IMR-90 (cell line): ENCODE results near the gene CCDC33. TPM values are rescaled to one million over a fixed set of nuclear protein-coding genes. Genes with fewer than 3 reads are reported as not detected.

Experiments used
- ATAC-seq: fragments of 200-7000 bp; cut with Tn5 transposase; 2 replicates; pipeline ENCODE4 v1.9.1; 2020; ENCODE audit warnings: low read depth, mild to moderate bottlenecking, moderate library complexity
- BruUV-seq: library from RNA; stranded (reverse); fragments of 400-500 nt; replicated peaks from 2 replicates; lab custom pipeline; 2021; lab: Mats Ljungman, UMichigan
- CTCF ChIA-PET: fragments of 300-600 bp; formaldehyde crosslinking; extraction: SDS; loops from one replicate; lab custom pipeline; 2021; ENCODE audit warnings: antibody characterized with exemption; lab: Yijun Ruan, JAX
- POLR2A ChIA-PET: fragments of 300-600 bp; sonication (Branson Sonifier 250); formaldehyde crosslinking; loops from one replicate; lab custom pipeline; 2022; ENCODE audit warnings: antibody characterized with exemption; ENCODE audit not compliant: unreplicated experiment; lab: Charles Lee
- DNase-seq: peaks from one replicate; pipeline ENCODE4 v3.0.0; 2013
- H2AFZ ChIP-seq: replicated peaks from 2 replicates; pipeline ENCODE3; 2013; ENCODE audit warnings: low read length, mild to moderate bottlenecking; ENCODE audit not compliant: poor library complexity
- H2AK5ac ChIP-seq: 2 replicates; pipeline ENCODE4 v1.6.1; 2013; ENCODE audit warnings: low read depth, low read length, inconsistent platforms
- H2AK9ac ChIP-seq: replicated peaks from 2 replicates; pipeline ENCODE3; 2013; ENCODE audit warnings: mild to moderate bottlenecking, low read depth, low read length, moderate library complexity; ENCODE audit not compliant: poor library complexity
- H2BK120ac ChIP-seq: 2 replicates; pipeline ENCODE4 v1.6.1; 2013; ENCODE audit warnings: low read depth, low read length, inconsistent platforms
- H2BK15ac ChIP-seq: 3 replicates; pipeline ENCODE4 v1.6.1; 2013; ENCODE audit warnings: low read depth, low read length, inconsistent platforms
- H2BK20ac ChIP-seq: 2 replicates; pipeline ENCODE4 v1.6.1; 2013; ENCODE audit warnings: low read depth, mild to moderate bottlenecking, inconsistent platforms, low read length, moderate library complexity
- H2BK5ac ChIP-seq: 2 replicates; pipeline ENCODE4 v1.6.1; 2013; ENCODE audit warnings: mild to moderate bottlenecking, low read depth, low read length, inconsistent platforms; ENCODE audit not compliant: poor library complexity, severe bottlenecking
- H3K14ac ChIP-seq: replicated peaks from 2 replicates; pipeline ENCODE4 v1.6.1; 2013; ENCODE audit warnings: low read depth, low read length, inconsistent platforms
- H3K18ac ChIP-seq: 2 replicates; pipeline ENCODE4 v1.6.1; 2013; ENCODE audit warnings: low read depth, low read length, control low read depth
- H3K23ac ChIP-seq: 2 replicates; pipeline ENCODE4 v1.6.1; 2013; ENCODE audit warnings: low read depth, low read length, inconsistent platforms
- H3K27ac ChIP-seq: 2 replicates; pipeline ENCODE4 v1.5.1; 2013; ENCODE audit warnings: mild to moderate bottlenecking, control low read depth, low read length; ENCODE audit not compliant: insufficient read depth
- H3K27me3 ChIP-seq: 2 replicates; pipeline ENCODE4 v1.6.1; 2013; ENCODE audit warnings: low read length; ENCODE audit not compliant: control insufficient read depth, insufficient read depth
- H3K36me3 ChIP-seq: 2 replicates; pipeline ENCODE4 v1.6.1; 2013; ENCODE audit warnings: low read length, mixed read lengths; ENCODE audit not compliant: control insufficient read depth, insufficient read depth
- H3K4ac ChIP-seq: 2 replicates; pipeline ENCODE4 v1.6.1; 2013; ENCODE audit warnings: low read depth, low read length, inconsistent platforms
- H3K4me1 ChIP-seq: 2 replicates; pipeline ENCODE4 v1.6.1; 2013; ENCODE audit warnings: low read length, mixed read lengths; ENCODE audit not compliant: control insufficient read depth, insufficient read depth
- H3K4me2 ChIP-seq: 2 replicates; pipeline ENCODE4 v1.6.1; 2013; ENCODE audit warnings: low read depth, mild to moderate bottlenecking, control low read depth, low read length, moderate library complexity
- H3K4me3 ChIP-seq: 2 replicates; pipeline ENCODE4 v1.5.1; 2013; ENCODE audit warnings: low read depth, mild to moderate bottlenecking, control low read depth, low read length, moderate library complexity; ENCODE audit not compliant: insufficient read depth
- H3K56ac ChIP-seq: 2 replicates; pipeline ENCODE4 v1.6.1; 2013; ENCODE audit warnings: low read length, inconsistent platforms; ENCODE audit not compliant: insufficient read depth; ENCODE audit errors: extremely low read depth
- H3K79me1 ChIP-seq, 2 experiments: 2 replicates each; pipeline ENCODE4 v1.6.1; 2013; ENCODE audit warnings: low read length in 2 of 2, inconsistent platforms in 1 of 2, low read depth in 1 of 2
- H3K9ac ChIP-seq: 2 replicates; pipeline ENCODE4 v1.6.1; 2013; ENCODE audit warnings: low read depth, low read length, control low read depth
- H3K9me1 ChIP-seq: 2 replicates; pipeline ENCODE4 v1.6.1; 2013; ENCODE audit warnings: low read length, inconsistent platforms; ENCODE audit not compliant: insufficient read depth
- H3K9me3 ChIP-seq: 2 replicates; pipeline ENCODE4 v1.6.1; 2013; ENCODE audit warnings: low read length; ENCODE audit not compliant: control insufficient read depth, insufficient read depth
- H4K20me1 ChIP-seq: 2 replicates; pipeline ENCODE4 v1.6.1; 2013; ENCODE audit warnings: low read length, inconsistent platforms; ENCODE audit not compliant: insufficient read depth
- H4K5ac ChIP-seq: 2 replicates; pipeline ENCODE4 v1.6.1; 2013; ENCODE audit warnings: mild to moderate bottlenecking, low read depth, low read length, control low read depth
- H4K8ac ChIP-seq, 2 experiments: 2 replicates each; pipeline ENCODE4 v1.6.1; 2013; ENCODE audit warnings: low read depth in 2 of 2, low read length in 2 of 2, control low read depth in 1 of 2, inconsistent platforms in 1 of 2
- H4K91ac ChIP-seq: 2 replicates; pipeline ENCODE4 v1.6.1; 2013; ENCODE audit warnings: low read depth, low read length, inconsistent platforms; ENCODE audit not compliant: insufficient read depth
- RCOR1 ChIP-seq: IDR thresholded peaks from 2 replicates; pipeline ENCODE4 v1.6.1; 2012; ENCODE audit warnings: mild to moderate bottlenecking, low read length, improper control_type of control experiment; ENCODE audit not compliant: insufficient replicate concordance
- dilution Hi-C: fragments of 300-500 bp; cut with HindIII; formaldehyde crosslinking; loops from one replicate; pipeline ENCODE4 v1.14.3; 2018; ENCODE audit warnings: low sequenced_read_pairs; ENCODE audit not compliant: unreplicated experiment
- in situ Hi-C: fragments of 300-500 bp; cut with MboI; formaldehyde crosslinking; loops from 3 replicates; pipeline ENCODE4 v1.14.3; 2019; ENCODE audit warnings: low sequenced_read_pairs, inconsistent platforms, mixed read lengths
- intact Hi-C: fragments of 100-400 bp; cut with micrococcal nuclease; formaldehyde crosslinking; loops from 2 replicates; pipeline ENCODE4 v1.10.0; 2022
- polyA plus RNA-seq, 3 experiments: library from polyadenylated mRNA; depleted of rRNA; stranded (reverse); fragments of >200 nt; gene quantifications; 2 replicates each; pipeline ENCODE4 v1.2.3, GENCODE V29; 2012; ENCODE audit warnings: low replicate concordance in 1 of 3
- total RNA-seq: library from RNA; depleted of rRNA; stranded (reverse); fragments of >200 nt; gene quantifications from 2 replicates; pipeline ENCODE4 v1.2.3, GENCODE V29; 2012

CCDC33 gene
- total and polyA plus RNA-seq, 2 of the 4 experiments (the other 2 are of a cell fraction) = not detected

DNA sequence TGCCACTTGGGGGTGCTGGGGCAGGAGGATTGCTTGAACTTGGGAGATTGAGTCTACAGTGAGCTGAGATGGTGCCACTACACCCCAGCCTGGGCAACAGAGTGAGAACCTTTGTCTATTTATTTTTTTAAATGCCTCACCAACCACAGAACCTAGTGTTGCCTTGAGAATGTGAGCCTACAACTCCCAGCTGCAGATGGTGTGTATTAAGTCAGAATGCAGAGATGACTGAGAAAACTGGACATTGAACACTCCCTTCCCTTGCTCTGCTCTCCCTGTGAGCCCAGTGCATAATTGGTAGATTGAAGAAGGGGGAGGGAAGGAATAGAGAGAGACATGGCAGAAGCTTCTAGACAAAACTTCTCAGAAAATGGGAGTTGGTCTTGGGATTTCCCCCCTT lies 53.5 kb downstream of the CCDC33 start:
- H4K5ac ChIP-seq = no peak overlapping the region
- no peak overlapping the region for H3K18ac ChIP-seq
- no peak overlapping the region for H3K27ac ChIP-seq
- ChIA-PET POLR2A (no interaction called here), CTCF (no interaction called here)
- no peak overlapping the region for H2BK5ac ChIP-seq
- in situ Hi-C loops = no loop called here
- no peaks in the 10 kb centered on the region for H3K4me1 ChIP-seq
- no peak overlapping the region for H3K56ac ChIP-seq
- no peak overlapping the region for H3K4me3 ChIP-seq
- no peak overlapping the region for H2AK9ac ChIP-seq
- H3K9me1 ChIP-seq = no peaks in the 10 kb centered on the region
- ATAC-seq = no peak
- H3K27me3 ChIP-seq = peaks cover 33% of the 10 kb centered on the region
- intact Hi-C loops = no loop called here
- H2AK5ac ChIP-seq = no peak overlapping the region
- no peak overlapping the region for H2BK15ac ChIP-seq
- dilution Hi-C loops = no loop called here
- no peak for DNase-seq
- no peak overlapping the region for H2BK20ac ChIP-seq
- H2BK120ac ChIP-seq = no peak overlapping the region
- no peaks in the 10 kb centered on the region; the same call in 1 of the 2 replicates for H4K20me1 ChIP-seq
- H3K9ac ChIP-seq = no peak overlapping the region
- no peaks in the 10 kb centered on the region for H3K79me1 ChIP-seq
- BruUV-seq = no TSS peak
- H3K4ac ChIP-seq = no peak overlapping the region
- no peak for TF ChIP-seq RCOR1
- H3K9me3 ChIP-seq = no peaks in the 10 kb centered on the region
- no peak overlapping the region for H2AFZ ChIP-seq
- H4K8ac ChIP-seq = no peak overlapping the region
- no peak overlapping the region for H3K4me2 ChIP-seq
- H3K23ac ChIP-seq = no peak overlapping the region
- no peak overlapping the region for H4K91ac ChIP-seq
- no peak overlapping the region for H3K14ac ChIP-seq
- no peaks in the 10 kb centered on the region for H3K36me3 ChIP-seq
